ENCODE results near the gene ALLC.
"Not testable (repeated sequence)": the region's sequence is repeated elsewhere in the genome, so short reads cannot be mapped to it uniquely, and the experiment has no call there.

The ALLC gene

GRCh38 chr2:3656762-3657721 lies 958 bp upstream of the ALLC start:
- H3K9me3 ChIP-seq (ENCODE audit: insufficient read depth, low read depth, low read length) = no peaks in the 10 kb centered on the region
- H3K79me2 ChIP-seq (ENCODE audit: insufficient read depth, low read length) = no peaks in the 10 kb centered on the region
- no peak overlapping the region for H2AFZ ChIP-seq (ENCODE audit: low read length)
- no peaks in the 10 kb centered on the region for H4K20me1 ChIP-seq (ENCODE audit: insufficient read depth, low read length, poor library complexity, severe bottlenecking)
- peaks cover 2% of the 10 kb centered on the region for H3K4me1 ChIP-seq (ENCODE audit: insufficient read depth, low read length, poor library complexity, severe bottlenecking)
- H3K9me2 ChIP-seq (replicated peaks; ENCODE audit: low read depth, low read length) = no peaks in the 10 kb centered on the region
- no peaks in the 10 kb centered on the region for H3F3A ChIP-seq (ENCODE audit: low read depth)
- no peak overlapping the region for H3K4me2 ChIP-seq (ENCODE audit: low read depth, low read length, poor library complexity, severe bottlenecking)
- H3K27me3 ChIP-seq (ENCODE audit: insufficient read depth, low read length, poor library complexity, severe bottlenecking) = no peaks in the 10 kb centered on the region
- no peak overlapping the region for H3K9ac ChIP-seq (ENCODE audit: low read depth, low read length, poor library complexity, severe bottlenecking)
- H3K4me3 ChIP-seq (ENCODE audit: low read length, poor library complexity, severe bottlenecking) = no peak overlapping the region
- TF ChIP-seq CTCF (conservative IDR thresholded peaks at IDR 0.05; ENCODE audit: low read length) = no peak
- no peak for TF ChIP-seq EZH2phosphoT487 (IDR thresholded peaks at IDR 0.05; ENCODE audit: borderline replicate concordance)
- no peaks in the 10 kb centered on the region for H3K36me3 ChIP-seq (ENCODE audit: insufficient read depth, low read length)

- H3K4me2 ChIP-seq (ENCODE audit: low read depth, low read length, poor library complexity, severe bottlenecking) = no peak overlapping the region
- no peak overlapping the region for H3K9ac ChIP-seq (ENCODE audit: low read depth, low read length, poor library complexity, severe bottlenecking)
Observed at GRCh38 chr2:3659447-3660432, 1.7 kb downstream of the ALLC start.

GRCh38 chr2:3660640-3661039 lies 2.6 kb downstream of the ALLC start:
- not testable (repeated sequence) for H3K4me1 ChIP-seq (ENCODE audit: insufficient read depth, low read length, poor library complexity, severe bottlenecking); H3K4me2 ChIP-seq (ENCODE audit: low read depth, low read length, poor library complexity, severe bottlenecking); H3K4me3 ChIP-seq (ENCODE audit: low read length, poor library complexity, severe bottlenecking); H3K9me3 ChIP-seq (ENCODE audit: insufficient read depth, low read depth, low read length); H4K20me1 ChIP-seq (ENCODE audit: insufficient read depth, low read length, poor library complexity, severe bottlenecking); H3K36me3 ChIP-seq (ENCODE audit: insufficient read depth, low read length); H2AFZ ChIP-seq (ENCODE audit: low read length); H3K27me3 ChIP-seq (ENCODE audit: insufficient read depth, low read length, poor library complexity, severe bottlenecking); H3F3A ChIP-seq (ENCODE audit: low read depth); H3K9ac ChIP-seq (ENCODE audit: low read depth, low read length, poor library complexity, severe bottlenecking); H3K79me2 ChIP-seq (ENCODE audit: insufficient read depth, low read length); H3K9me2 ChIP-seq (replicated peaks; ENCODE audit: low read depth, low read length)

More at GRCh38 chr2:3659447-3660432, 1.7 kb downstream of the ALLC start:
- no peaks in the 10 kb centered on the region for H3K36me3 ChIP-seq (ENCODE audit: insufficient read depth, low read length)
- no peaks in the 10 kb centered on the region for H3F3A ChIP-seq (ENCODE audit: low read depth)
- H3K79me2 ChIP-seq (ENCODE audit: insufficient read depth, low read length) = no peaks in the 10 kb centered on the region
- no peaks in the 10 kb centered on the region for H3K27me3 ChIP-seq (ENCODE audit: insufficient read depth, low read length, poor library complexity, severe bottlenecking)
- TF ChIP-seq EZH2phosphoT487 (IDR thresholded peaks at IDR 0.05; ENCODE audit: borderline replicate concordance) = no peak
- no peaks in the 10 kb centered on the region for H3K4me1 ChIP-seq (ENCODE audit: insufficient read depth, low read length, poor library complexity, severe bottlenecking)
- H2AFZ ChIP-seq (ENCODE audit: low read length) = no peak overlapping the region
- no peaks in the 10 kb centered on the region for H3K9me2 ChIP-seq (replicated peaks; ENCODE audit: low read depth, low read length)
- no peaks in the 10 kb centered on the region for H3K9me3 ChIP-seq (ENCODE audit: insufficient read depth, low read depth, low read length)
- H3K4me3 ChIP-seq (ENCODE audit: low read length, poor library complexity, severe bottlenecking) = no peak overlapping the region
- no peaks in the 10 kb centered on the region for H4K20me1 ChIP-seq (ENCODE audit: insufficient read depth, low read length, poor library complexity, severe bottlenecking)

- Histone ChIP-seq H3K4me2 (ENCODE audit: low read depth, low read length, poor library complexity, severe bottlenecking) (no peak overlapping the region), H3K4me1 (ENCODE audit: insufficient read depth, low read length, poor library complexity, severe bottlenecking) (no peaks in the 10 kb centered on the region), H3K9me3 (ENCODE audit: insufficient read depth, low read depth, low read length) (no peaks in the 10 kb centered on the region), H3K9me2 (replicated peaks; ENCODE audit: low read depth, low read length) (no peaks in the 10 kb centered on the region), H3K4me3 (ENCODE audit: low read length, poor library complexity, severe bottlenecking) (no peak overlapping the region), H3K79me2 (ENCODE audit: insufficient read depth, low read length) (no peaks in the 10 kb centered on the region), H3K36me3 (ENCODE audit: insufficient read depth, low read length) (no peaks in the 10 kb centered on the region), H3K9ac (ENCODE audit: low read depth, low read length, poor library complexity, severe bottlenecking) (no peak overlapping the region), H4K20me1 (ENCODE audit: insufficient read depth, low read length, poor library complexity, severe bottlenecking) (no peaks in the 10 kb centered on the region), H3F3A (ENCODE audit: low read depth) (no peaks in the 10 kb centered on the region), H2AFZ (ENCODE audit: low read length) (no peak overlapping the region), H3K27me3 (ENCODE audit: insufficient read depth, low read length, poor library complexity, severe bottlenecking) (no peaks in the 10 kb centered on the region)
- TF ChIP-seq CTCF (conservative IDR thresholded peaks at IDR 0.05; ENCODE audit: low read length) (no peak), EZH2phosphoT487 (IDR thresholded peaks at IDR 0.05; ENCODE audit: borderline replicate concordance) (no peak)
Observed at GRCh38 chr2:3661149-3661660, 3.2 kb downstream of the ALLC start.

All from Loucy (cell line).